NCI-H526 treated with DMSO at 0.1 percent for 48 hours (cell line): ENCODE results near the gene TMEM79.
"Not testable (repeated sequence)": the region's sequence is repeated elsewhere in the genome, so short reads cannot be mapped to it uniquely, and the experiment has no call there.

Source experiments
- DNase-seq: peaks from one replicate; lab custom pipeline; 2025; lab: John Stamatoyannopoulos, UW

TMEM79 gene

GRCh38 chr1:156308078-156308477 is 24.0 kb downstream of the TMEM79 start:
- no peak for DNase-seq

DNA sequence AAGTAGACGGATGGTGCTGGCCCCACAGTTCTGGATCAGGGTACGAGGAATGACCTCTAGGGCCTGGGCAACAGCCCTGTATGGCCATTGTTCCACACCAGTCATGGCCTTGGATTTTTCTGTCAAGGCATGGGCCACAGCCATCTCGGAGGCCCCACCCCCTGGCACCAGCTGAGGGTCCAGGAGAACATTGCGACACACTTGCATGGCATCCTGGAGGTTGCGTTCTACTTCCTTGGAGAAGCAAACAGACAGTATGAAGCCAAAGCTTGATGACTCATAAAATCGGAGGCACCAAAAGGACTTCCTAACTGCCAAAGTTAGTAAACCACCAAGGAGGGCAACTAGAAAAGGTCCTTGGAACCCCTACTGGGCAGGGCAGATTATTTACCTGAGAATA is 26.8 kb downstream of the TMEM79 start:
- no peak for DNase-seq

- DNase-seq, result no peak
These were observed 32.8 kb downstream of the TMEM79 start for GRCh38 chr1:156316909-156317308.

DNA sequence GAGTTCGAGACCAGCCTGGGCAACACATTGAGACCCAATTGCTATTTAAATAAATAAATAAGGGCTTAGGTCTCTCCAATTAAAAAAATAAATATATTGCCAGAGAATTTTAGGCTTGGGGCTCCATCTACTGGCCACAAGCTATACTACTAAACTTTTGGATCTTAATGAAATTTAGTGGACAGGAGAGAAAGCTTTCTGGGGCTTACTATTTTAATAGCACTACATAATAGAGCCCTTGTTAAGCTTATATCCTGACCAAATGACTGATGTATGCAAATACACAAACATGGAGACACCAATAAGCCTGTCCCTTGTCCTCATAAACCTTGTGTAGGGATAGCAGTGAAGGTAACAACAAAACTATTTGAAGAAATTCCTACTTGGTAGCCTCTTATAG is 35.5 kb downstream of the TMEM79 start:
- DNase-seq, result no peak

DNA sequence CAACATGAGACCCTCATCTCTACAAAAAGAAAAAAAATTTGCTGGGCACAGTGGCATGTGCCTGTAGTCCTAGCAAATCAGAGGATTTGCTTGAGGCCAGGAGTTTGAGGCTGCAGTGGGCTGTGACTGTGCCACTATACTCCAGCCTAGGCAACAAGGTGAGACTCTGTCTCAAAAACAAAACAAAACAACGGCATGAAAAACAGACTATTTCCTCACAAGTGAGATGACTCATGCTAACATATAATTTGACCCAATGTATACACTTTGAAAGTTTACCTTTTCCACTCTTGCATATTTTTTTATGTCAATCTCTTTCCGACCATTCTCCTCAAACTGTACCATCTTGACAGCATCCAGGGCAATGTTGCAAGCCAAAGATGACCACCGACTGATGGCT is 36.4 kb downstream of the TMEM79 start:
- DNase-seq, result no peak

- not testable (repeated sequence) for DNase-seq
These were observed 39.1 kb downstream of the TMEM79 start for GRCh38 chr1:156323179-156323578.

DNA sequence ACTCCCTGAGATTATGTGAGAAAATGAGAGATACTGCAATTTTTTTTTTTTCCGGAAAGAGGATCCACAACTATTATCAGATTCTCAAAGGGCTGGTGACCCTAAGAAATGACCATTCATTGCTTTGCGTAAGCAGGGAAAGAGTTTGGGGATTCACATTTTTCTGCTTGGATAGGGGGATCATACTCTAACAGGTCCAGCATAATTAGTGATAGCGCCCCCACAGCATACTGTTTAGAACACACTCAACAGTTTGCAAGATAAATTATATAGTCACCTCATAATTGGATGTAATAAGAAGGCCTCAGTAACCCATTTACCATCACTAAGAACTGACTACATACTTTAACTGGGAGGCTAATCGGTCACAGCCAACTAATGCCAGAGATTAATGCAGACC is 52.1 kb downstream of the TMEM79 start:
- no peak for DNase-seq

GRCh38 chr1:156337052-156337887 is 53.1 kb downstream of the TMEM79 start:
- DNase-seq, result peak; percentile 52

GRCh38 chr1:156337888-156338179 is 53.7 kb downstream of the TMEM79 start:
- DNase-seq, result no peak

GRCh38 chr1:156338180-156338976 is 54.3 kb downstream of the TMEM79 start, which contains the start of the genes CCT3 and TSACC:
Gene CCT3 (minus strand): TSS chr1:156338292. CDS start chr1:156338184, 108 bp downstream.
Gene TSACC (plus strand): TSS chr1:156338526. CDS start chr1:156339758, 1,232 bp downstream.
- peak; percentile 100 for DNase-seq
